GM23248 (cell line): ENCODE measurements around the gene SMO.

Experiments used
- EZH2 ChIP-seq: fragments of 200-600 bp; sonication (generic); IDR thresholded peaks from 2 replicates; pipeline ENCODE4 v1.6.1; 2018; ENCODE audit warnings: antibody characterized with exemption, mild to moderate bottlenecking; ENCODE audit not compliant: insufficient read depth, poor library complexity, severe bottlenecking
- EZH2phosphoT487 ChIP-seq: fragments of 200-600 bp; sonication (generic); IDR thresholded peaks from 2 replicates; pipeline ENCODE4 v1.6.1; 2018; ENCODE audit warnings: antibody characterized with exemption, moderate library complexity, mild to moderate bottlenecking, low read depth; ENCODE audit not compliant: insufficient read depth

- TF ChIP-seq EZH2phosphoT487 (no peak), EZH2 (no peak)
Measured at GRCh38 chr7:129167817-129168216, 20.6 kb upstream of the SMO start.
